Progenitor cell of endocrine pancreas (in vitro differentiated cells): Measurements from ENCODE around the gene HSF5. TPM values are rescaled to one million over a fixed set of nuclear protein-coding genes. Genes with fewer than 3 reads are reported as not detected.
"Not testable (repeated sequence)": the region's sequence is repeated elsewhere in the genome, so short reads cannot be mapped to it uniquely, and the experiment has no call there.

Experiments used
- DNase-seq: peaks from one replicate; pipeline ENCODE4 v3.0.0; 2021; ENCODE audit warnings: low spot score; ENCODE audit not compliant: unreplicated experiment
- H3K27ac Mint-ChIP-seq: 2 replicates; pipeline ENCODE4 v1.8.0; 2021; ENCODE audit warnings: mild to moderate bottlenecking, moderate library complexity, mixed read lengths
- H3K27me3 Mint-ChIP-seq: 2 replicates; pipeline ENCODE4 v1.8.0; 2021; ENCODE audit warnings: mixed read lengths
- H3K36me3 Mint-ChIP-seq: 2 replicates; pipeline ENCODE4 v1.8.0; 2022; ENCODE audit warnings: mixed read lengths; ENCODE audit not compliant: insufficient read depth
- H3K4me1 Mint-ChIP-seq: 2 replicates; pipeline ENCODE4 v1.8.0; 2021; ENCODE audit warnings: low read depth, mixed read lengths
- H3K4me3 Mint-ChIP-seq: 2 replicates; pipeline ENCODE4 v1.8.0; 2021; ENCODE audit warnings: low read depth, mild to moderate bottlenecking, moderate library complexity, mixed read lengths
- H3K9me3 Mint-ChIP-seq: 2 replicates; pipeline ENCODE4 v1.8.0; 2021; ENCODE audit warnings: low read depth, mixed read lengths
- total RNA-seq: library from RNA; stranded (reverse); gene quantifications from 2 replicates; pipeline ENCODE4 v1.2.1, GENCODE V29; 2021
- TF ChIP-seq, protein P1 (sequence below): fragments of 200-600 bp; sonication (generic); IDR thresholded peaks from one replicate; pipeline ENCODE4 v1.5.0; 2021; ENCODE audit warnings: antibody characterized with exemption, mild to moderate bottlenecking; ENCODE audit not compliant: unreplicated experiment

Gene HSF5
- total RNA-seq, 1 donor from 2014 or later, result 0.12 TPM

DNA sequence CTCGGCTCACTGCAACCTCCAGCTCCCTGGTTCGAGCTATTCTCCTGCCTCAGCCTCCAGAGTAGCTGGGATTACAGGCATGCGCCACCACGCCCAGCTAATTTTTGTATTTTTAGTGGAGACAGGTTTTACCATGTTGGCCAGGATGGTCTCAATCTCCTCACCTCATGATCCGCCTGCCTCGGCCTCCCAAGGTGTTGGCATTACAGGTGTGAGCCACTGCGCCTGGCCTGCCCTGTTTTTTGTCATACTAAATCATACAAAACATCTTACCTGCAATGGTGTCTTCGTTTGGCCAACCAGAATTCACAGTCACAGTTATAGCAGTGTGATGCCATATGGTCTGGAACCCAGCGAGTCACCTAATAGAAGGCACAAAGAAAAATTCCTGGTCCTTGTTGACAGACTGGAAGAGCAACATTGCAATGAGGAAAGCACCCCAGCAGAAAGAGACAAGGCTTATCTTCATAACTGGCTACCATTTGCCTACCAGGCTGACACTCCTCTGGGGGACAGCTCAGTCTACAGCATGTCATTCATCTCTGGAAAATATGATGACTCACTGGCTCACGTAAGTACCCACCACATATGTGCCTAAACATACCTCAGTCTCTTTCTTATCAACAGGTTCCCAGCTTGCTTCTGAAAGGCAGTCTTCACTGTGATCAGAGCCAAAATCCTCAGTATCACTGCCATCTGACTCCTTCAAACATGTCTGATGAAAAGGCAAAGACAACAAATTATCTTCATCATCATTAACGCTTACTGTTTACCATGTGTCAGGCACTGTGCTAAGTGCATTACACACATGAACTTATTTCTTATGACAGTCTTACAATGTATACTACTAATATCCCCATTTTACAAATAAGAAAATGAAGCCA, 4.3 kb upstream of the HSF5 start:
- Mint-ChIP-seq H3K4me3 (no peak overlapping the region), H3K27me3 (no peaks in the 10 kb centered on the region), H3K4me1 (no peaks in the 10 kb centered on the region), H3K36me3 (peaks cover 36% of the 10 kb centered on the region), H3K27ac (no peak overlapping the region), H3K9me3 (no peaks in the 10 kb centered on the region)
- TF ChIP-seq, protein P1, sequence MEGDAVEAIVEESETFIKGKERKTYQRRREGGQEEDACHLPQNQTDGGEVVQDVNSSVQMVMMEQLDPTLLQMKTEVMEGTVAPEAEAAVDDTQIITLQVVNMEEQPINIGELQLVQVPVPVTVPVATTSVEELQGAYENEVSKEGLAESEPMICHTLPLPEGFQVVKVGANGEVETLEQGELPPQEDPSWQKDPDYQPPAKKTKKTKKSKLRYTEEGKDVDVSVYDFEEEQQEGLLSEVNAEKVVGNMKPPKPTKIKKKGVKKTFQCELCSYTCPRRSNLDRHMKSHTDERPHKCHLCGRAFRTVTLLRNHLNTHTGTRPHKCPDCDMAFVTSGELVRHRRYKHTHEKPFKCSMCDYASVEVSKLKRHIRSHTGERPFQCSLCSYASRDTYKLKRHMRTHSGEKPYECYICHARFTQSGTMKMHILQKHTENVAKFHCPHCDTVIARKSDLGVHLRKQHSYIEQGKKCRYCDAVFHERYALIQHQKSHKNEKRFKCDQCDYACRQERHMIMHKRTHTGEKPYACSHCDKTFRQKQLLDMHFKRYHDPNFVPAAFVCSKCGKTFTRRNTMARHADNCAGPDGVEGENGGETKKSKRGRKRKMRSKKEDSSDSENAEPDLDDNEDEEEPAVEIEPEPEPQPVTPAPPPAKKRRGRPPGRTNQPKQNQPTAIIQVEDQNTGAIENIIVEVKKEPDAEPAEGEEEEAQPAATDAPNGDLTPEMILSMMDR, result no peak
- no peak for DNase-seq

DNA sequence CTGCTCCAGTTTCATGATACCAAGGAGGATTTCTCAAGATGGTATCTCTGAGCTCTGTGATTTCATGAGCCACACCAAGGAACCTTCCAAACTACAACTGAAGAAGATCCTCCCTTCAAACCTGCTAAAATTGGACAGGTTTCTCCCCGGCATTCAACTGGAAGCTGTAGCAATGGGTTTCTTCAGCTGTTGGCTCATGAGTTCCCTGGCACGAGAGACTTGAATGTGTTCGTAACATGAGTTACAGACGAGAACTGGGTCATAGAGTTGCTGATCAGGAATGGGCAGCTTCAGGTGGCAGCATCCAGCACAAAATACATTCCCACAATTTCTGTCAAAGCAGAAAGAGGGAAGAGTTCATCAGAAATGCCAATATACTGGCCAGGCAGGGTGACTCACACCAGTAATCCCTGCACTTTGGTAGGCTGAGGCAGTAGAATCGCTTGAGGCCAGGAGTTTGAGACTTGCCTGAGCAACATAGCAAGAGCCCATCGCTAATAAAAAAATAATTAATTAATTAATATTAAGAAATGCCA, 3.4 kb upstream of the HSF5 start:
- Mint-ChIP-seq H3K36me3 (peaks cover 38% of the 10 kb centered on the region), H3K4me3 (no peak overlapping the region), H3K9me3 (no peaks in the 10 kb centered on the region), H3K27me3 (no peaks in the 10 kb centered on the region), H3K4me1 (no peaks in the 10 kb centered on the region), H3K27ac (no peak overlapping the region)
- TF ChIP-seq, protein P1, result no peak
- no peak for DNase-seq

DNA sequence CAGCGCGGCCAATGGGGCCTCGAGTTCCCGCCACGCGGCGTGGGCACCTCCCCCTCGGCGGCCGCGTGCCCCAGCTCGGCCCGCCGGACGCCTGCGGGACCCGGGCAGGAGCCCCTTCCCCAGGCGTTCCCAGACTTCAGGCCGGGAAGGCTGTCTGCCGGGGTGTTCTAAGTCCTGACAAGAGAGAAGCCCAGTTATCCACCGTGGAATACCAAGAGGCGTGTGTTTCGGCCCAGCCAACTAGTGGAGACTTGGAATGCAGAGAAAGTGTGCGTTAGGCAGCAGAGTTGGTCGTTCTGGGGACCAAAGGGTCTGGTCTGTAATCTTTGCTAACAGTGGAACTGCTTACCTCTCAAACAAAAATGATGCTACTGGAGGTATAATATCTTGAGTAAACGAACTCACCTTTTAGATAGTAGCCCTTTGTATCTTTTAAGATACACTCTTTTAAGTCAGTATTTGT, 251 bp upstream of the HSF5 start:
- H3K27me3 Mint-ChIP-seq, result no peaks in the 10 kb centered on the region
- no peak overlapping the region for H3K27ac Mint-ChIP-seq
- H3K36me3 Mint-ChIP-seq, result peaks cover 33% of the 10 kb centered on the region
- no peaks in the 10 kb centered on the region for H3K9me3 Mint-ChIP-seq
- DNase-seq, result no peak
- TF ChIP-seq, protein P1, result no peak
- peaks cover 3% of the 10 kb centered on the region for H3K4me1 Mint-ChIP-seq
- no peak overlapping the region for H3K4me3 Mint-ChIP-seq

DNA sequence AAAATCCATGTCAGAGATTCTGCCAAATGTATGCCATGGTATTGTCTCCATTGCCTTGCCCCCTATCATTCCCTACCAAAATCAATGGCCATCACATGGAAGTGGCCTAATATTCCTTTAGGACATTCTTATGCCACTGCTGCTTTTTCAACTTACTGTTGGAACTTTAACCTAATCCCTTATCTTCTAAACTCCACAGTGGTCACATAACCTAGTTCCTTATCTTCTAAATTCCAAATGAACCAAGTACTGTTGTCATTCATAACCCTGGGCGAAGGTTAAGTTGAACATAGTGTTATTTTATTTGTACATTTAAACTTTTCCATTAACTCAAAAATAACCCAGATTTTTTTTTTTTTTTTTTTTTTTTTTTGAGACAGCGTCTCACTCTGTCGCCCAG, 3.6 kb downstream of the HSF5 start:
- H3K4me3 Mint-ChIP-seq, result no peak overlapping the region

DNA sequence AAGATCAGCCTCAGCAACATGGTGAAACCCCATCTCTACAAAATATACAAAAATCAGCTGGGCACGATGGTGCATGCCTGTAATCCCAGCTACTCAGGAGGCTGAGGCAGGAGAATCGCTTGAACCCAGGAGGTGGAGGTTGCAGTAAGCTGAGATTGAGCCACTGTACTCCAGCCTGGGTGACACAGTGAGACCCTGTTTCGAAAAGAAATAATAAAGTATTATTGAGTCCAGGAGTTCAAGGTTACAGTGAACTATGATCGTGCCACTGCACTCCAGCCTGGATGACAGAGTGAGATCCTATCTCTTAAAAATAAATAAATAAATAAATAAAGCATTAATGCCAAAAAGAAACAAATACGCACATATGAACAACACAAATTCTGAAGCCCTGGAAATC, 6.4 kb downstream of the HSF5 start:
- H3K4me3 Mint-ChIP-seq, H3K27me3 Mint-ChIP-seq, H3K27ac Mint-ChIP-seq, H3K9me3 Mint-ChIP-seq, H3K4me1 Mint-ChIP-seq, H3K36me3 Mint-ChIP-seq, DNase-seq: not testable (repeated sequence)

More for the DNA sequence above, 3.6 kb downstream of the HSF5 start:
- Mint-ChIP-seq H3K9me3 (no peaks in the 10 kb centered on the region), H3K4me1 (peaks cover 3% of the 10 kb centered on the region), H3K27ac (no peak overlapping the region), H3K27me3 (no peaks in the 10 kb centered on the region), H3K36me3 (peaks cover 16% of the 10 kb centered on the region)
- TF ChIP-seq, protein P1, result no peak
- DNase-seq, result no peak
